Parathyroid adenoma (tissue), 2 donors: Measurements from ENCODE around the gene ZCWPW2.

Experiments used
- H2AFZ ChIP-seq: fragments of 300-600 bp; sonication (generic); one replicate; pipeline ENCODE4 v1.7.0; 2017; ENCODE audit warnings: antibody characterized with exemption, mild to moderate bottlenecking
- H3K27ac ChIP-seq: fragments of 300-600 bp; sonication (generic); one replicate; pipeline ENCODE4 v1.7.0; 2017
- H3K27me3 ChIP-seq: fragments of 300-600 bp; sonication (generic); one replicate; pipeline ENCODE4 v1.7.0; 2017; ENCODE audit warnings: low read length; ENCODE audit not compliant: control insufficient read depth, insufficient read depth
- H3K36me3 ChIP-seq: fragments of 300-600 bp; sonication (generic); one replicate; pipeline ENCODE4 v1.7.0; 2017; ENCODE audit warnings: low read length; ENCODE audit not compliant: control insufficient read depth, insufficient read depth
- H3K4me1 ChIP-seq: fragments of 300-600 bp; sonication (generic); one replicate; pipeline ENCODE4 v1.7.0; 2017; ENCODE audit warnings: control low read depth
- H3K4me2 ChIP-seq: fragments of 300-600 bp; sonication (generic); one replicate; pipeline ENCODE4 v1.7.0; 2017; ENCODE audit warnings: low read length
- H3K4me3 ChIP-seq: fragments of 300-600 bp; sonication (generic); one replicate; pipeline ENCODE4 v1.7.0; 2017; ENCODE audit warnings: low read depth, low read length
- H3K79me2 ChIP-seq: fragments of 300-600 bp; sonication (generic); one replicate; pipeline ENCODE4 v1.7.0; 2017; ENCODE audit warnings: control low read depth
- H3K9ac ChIP-seq: fragments of 300-600 bp; sonication (generic); one replicate; pipeline ENCODE4 v1.7.0; 2017; ENCODE audit warnings: mild to moderate bottlenecking
- H3K9me3 ChIP-seq: fragments of 300-600 bp; sonication (generic); one replicate; pipeline ENCODE4 v1.7.0; 2017; ENCODE audit warnings: low read length; ENCODE audit not compliant: control insufficient read depth
- CTCF ChIP-seq: fragments of 300-600 bp; sonication (generic); IDR thresholded peaks from one replicate; pipeline ENCODE4 v1.7.0; 2017; ENCODE audit warnings: antibody characterized with exemption, mild to moderate bottlenecking
- donor health status: primary hyperparathyroidism.

Gene ZCWPW2

GRCh38 chr3:28476194-28476593 is 127.7 kb downstream of the ZCWPW2 start:
- TF ChIP-seq CTCF, result peak; percentile 11
- Histone ChIP-seq H3K9me3 (no peaks in the 10 kb centered on the region), H3K27me3 (no peaks in the 10 kb centered on the region), H3K79me2 (no peaks in the 10 kb centered on the region), H2AFZ (no peak overlapping the region), H3K27ac (no peak overlapping the region), H3K4me3 (no peak overlapping the region), H3K36me3 (no peaks in the 10 kb centered on the region), H3K9ac (no peak overlapping the region), H3K4me2 (no peak overlapping the region), H3K4me1 (no peaks in the 10 kb centered on the region)

- no peak overlapping the region for H3K4me3 ChIP-seq
- H2AFZ ChIP-seq, result no peak overlapping the region
- no peaks in the 10 kb centered on the region for H3K36me3 ChIP-seq
- TF ChIP-seq CTCF, result no peak
- no peaks in the 10 kb centered on the region for H3K79me2 ChIP-seq
- no peaks in the 10 kb centered on the region for H3K4me1 ChIP-seq
- no peak overlapping the region for H3K9ac ChIP-seq
- H3K27me3 ChIP-seq, result no peaks in the 10 kb centered on the region
- no peak overlapping the region for H3K27ac ChIP-seq
- H3K4me2 ChIP-seq, result no peak overlapping the region
- H3K9me3 ChIP-seq, result no peaks in the 10 kb centered on the region
These were observed 128.2 kb downstream of the ZCWPW2 start for GRCh38 chr3:28476764-28477163.

- H3K9me3 ChIP-seq, result no peaks in the 10 kb centered on the region
- TF ChIP-seq CTCF, result no peak
- no peaks in the 10 kb centered on the region for H3K4me1 ChIP-seq
- no peaks in the 10 kb centered on the region for H3K36me3 ChIP-seq
- no peak overlapping the region for H3K9ac ChIP-seq
- H3K4me3 ChIP-seq, result no peak overlapping the region
- H3K4me2 ChIP-seq, result no peak overlapping the region
- H3K27ac ChIP-seq, result no peak overlapping the region
- H3K27me3 ChIP-seq, result no peaks in the 10 kb centered on the region
- no peaks in the 10 kb centered on the region for H3K79me2 ChIP-seq
- H2AFZ ChIP-seq, result no peak overlapping the region
These were observed 136.6 kb downstream of the ZCWPW2 start for GRCh38 chr3:28485164-28485563.

GRCh38 chr3:28495301-28495700 is 146.8 kb downstream of the ZCWPW2 start:
- H3K27ac ChIP-seq, result no peak overlapping the region
- no peak overlapping the region for H3K9ac ChIP-seq
- H3K36me3 ChIP-seq, result no peaks in the 10 kb centered on the region
- H3K79me2 ChIP-seq, result no peaks in the 10 kb centered on the region
- no peak overlapping the region for H3K4me3 ChIP-seq
- no peak overlapping the region for H3K4me2 ChIP-seq
- no peaks in the 10 kb centered on the region for H3K4me1 ChIP-seq
- TF ChIP-seq CTCF, result no peak
- H3K9me3 ChIP-seq, result no peaks in the 10 kb centered on the region
- H2AFZ ChIP-seq, result no peak overlapping the region
- H3K27me3 ChIP-seq, result no peaks in the 10 kb centered on the region

- Histone ChIP-seq H3K4me1 (no peaks in the 10 kb centered on the region), H3K9me3 (no peaks in the 10 kb centered on the region), H3K79me2 (no peaks in the 10 kb centered on the region), H3K9ac (no peak overlapping the region), H3K4me3 (no peak overlapping the region), H3K4me2 (no peak overlapping the region), H3K27me3 (no peaks in the 10 kb centered on the region), H3K27ac (no peak overlapping the region), H2AFZ (no peak overlapping the region), H3K36me3 (no peaks in the 10 kb centered on the region)
- TF ChIP-seq CTCF, result no peak
These were observed 153.9 kb downstream of the ZCWPW2 start for GRCh38 chr3:28502397-28502937.
